Endodermal cell (in vitro differentiated cells): Measurements from ENCODE around the gene TPT1. TPM values are rescaled to one million over a fixed set of nuclear protein-coding genes. Genes with fewer than 3 reads are reported as not detected.

Experiments used
- DNase-seq: peaks from one replicate; pipeline ENCODE4 v3.0.0-alpha.2; 2017
- H3K27ac ChIP-seq: 2 replicates; pipeline ENCODE4 v1.5.1; 2013; ENCODE audit warnings: mild to moderate bottlenecking, low read depth, low read length, moderate library complexity
- H3K27me3 ChIP-seq: 2 replicates; pipeline ENCODE4 v1.6.1; 2013; ENCODE audit warnings: mild to moderate bottlenecking, low read length, moderate library complexity; ENCODE audit not compliant: insufficient read depth, control insufficient read depth, poor library complexity, severe bottlenecking
- H3K36me3 ChIP-seq: 2 replicates; pipeline ENCODE4 v1.7.0; 2013; ENCODE audit warnings: mild to moderate bottlenecking, low read length, moderate library complexity; ENCODE audit not compliant: control insufficient read depth, insufficient read depth
- H3K4me1 ChIP-seq: one replicate; pipeline ENCODE4 v1.7.0; 2013; ENCODE audit warnings: low read length; ENCODE audit not compliant: control insufficient read depth, insufficient read depth
- H3K4me3 ChIP-seq: 2 replicates; pipeline ENCODE4 v1.5.1; 2013; ENCODE audit warnings: mild to moderate bottlenecking, low read length, moderate library complexity
- H3K9ac ChIP-seq: 2 replicates; pipeline ENCODE4 v1.6.1; 2013; ENCODE audit warnings: mild to moderate bottlenecking, low read length, moderate library complexity; ENCODE audit not compliant: poor library complexity, severe bottlenecking; ENCODE audit errors: extremely low read depth
- H3K9me3 ChIP-seq: 2 replicates; pipeline ENCODE4 v1.6.1; 2013; ENCODE audit warnings: mild to moderate bottlenecking, low read length, moderate library complexity; ENCODE audit not compliant: control insufficient read depth
- H3K27ac Mint-ChIP-seq: 2 replicates; pipeline ENCODE4 v1.8.0; 2020; ENCODE audit warnings: mixed read lengths
- H3K27me3 Mint-ChIP-seq: 2 replicates; pipeline ENCODE4 v1.8.0; 2021; ENCODE audit warnings: mild to moderate bottlenecking, mixed read lengths; ENCODE audit not compliant: insufficient read depth
- H3K36me3 Mint-ChIP-seq: 2 replicates; pipeline ENCODE4 v1.8.0; 2020; ENCODE audit warnings: low read depth, mixed read lengths
- H3K4me1 Mint-ChIP-seq: 2 replicates; pipeline ENCODE4 v1.8.0; 2020; ENCODE audit warnings: mixed read lengths
- H3K4me3 Mint-ChIP-seq: 2 replicates; pipeline ENCODE4 v1.8.0; 2020; ENCODE audit warnings: mild to moderate bottlenecking, moderate library complexity, mixed read lengths
- H3K9me3 Mint-ChIP-seq: 2 replicates; pipeline ENCODE4 v1.8.0; 2020; ENCODE audit warnings: mild to moderate bottlenecking, mixed read lengths
- CTCF ChIP-seq: fragments of 200-600 bp; sonication (generic); conservative IDR thresholded peaks from 2 replicates; pipeline ENCODE4 v1.5.0; 2021; ENCODE audit warnings: antibody characterized with exemption, mild to moderate bottlenecking
- WGBS, 2 experiments: methylation state at CpG; one replicate each; pipeline versions ENCODE4 v1.1.5 to v1.1.7; 2013; ENCODE audit warnings: missing lambda C conversion rate in 2 of 2, mixed read lengths in 1 of 2; ENCODE audit not compliant: insufficient coverage in 1 of 2, insufficient read length in 1 of 2; 5-methylcytosine and 5-hydroxymethylcytosine counted together
- total RNA-seq, 2 donors: library from RNA; stranded (reverse); fragmentation: NEBNext Ultra II Directional in 1 of 2; extraction: Animal tissue kit (Norgen Biotek cat#: 25700) in 1 of 2; gene quantifications; 2 replicates in 1 of 2; 3 replicates in 1 of 2; pipeline ENCODE4 v1.2.1, GENCODE V29; 2021

The TPT1 gene
- total RNA-seq, 2 donors from 2014 or later, result 2,192 to 2,586 TPM

DNA sequence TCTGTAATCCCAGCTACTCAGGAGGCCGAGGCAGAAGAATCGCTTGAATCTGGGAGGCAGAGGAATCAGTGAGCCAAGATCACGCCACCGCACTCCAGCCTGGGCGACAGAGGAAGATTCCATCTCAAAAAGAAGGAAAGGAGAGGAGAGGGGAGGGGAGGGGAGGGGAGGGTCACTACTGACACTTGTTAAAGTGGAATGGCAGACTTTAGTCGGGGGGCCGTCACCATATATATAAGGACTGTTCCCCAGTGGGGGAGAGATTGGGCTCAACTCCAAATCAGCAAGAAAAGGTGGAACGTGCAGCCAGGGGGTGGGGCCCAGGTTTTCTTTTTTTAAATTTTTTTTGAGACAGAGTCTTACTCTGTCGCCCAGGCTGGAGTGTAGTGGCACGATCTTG is 26.2 kb downstream of the TPT1 start:
- WGBS, 2 experiments, result 90 to 97% methylated on average over 6 to 9 of the region's 10 CpGs
- H3K9me3 ChIP-seq, result no peaks in the 10 kb centered on the region
- peaks cover 7% of the 10 kb centered on the region for H3K4me1 Mint-ChIP-seq
- DNase-seq, result no peak
- H3K27me3 Mint-ChIP-seq, result peaks cover 8% of the 10 kb centered on the region
- no peak for TF ChIP-seq CTCF
- no peaks in the 10 kb centered on the region for H3K36me3 Mint-ChIP-seq
- H3K4me3 Mint-ChIP-seq, result no peak overlapping the region
- H3K4me3 ChIP-seq, result no peak overlapping the region
- H3K4me1 ChIP-seq, result no peaks in the 10 kb centered on the region
- peaks cover 6% of the 10 kb centered on the region for H3K27me3 ChIP-seq
- H3K27ac ChIP-seq, result no peak overlapping the region
- H3K9me3 Mint-ChIP-seq, result no peaks in the 10 kb centered on the region
- H3K9ac ChIP-seq, result no peak overlapping the region
- no peak overlapping the region for H3K27ac Mint-ChIP-seq
- H3K36me3 ChIP-seq, result no peaks in the 10 kb centered on the region

- H3K27ac ChIP-seq, result no peak overlapping the region
- no peak overlapping the region for H3K9ac ChIP-seq
- Mint-ChIP-seq H3K27me3 (peaks cover 8% of the 10 kb centered on the region), H3K9me3 (no peaks in the 10 kb centered on the region), H3K4me1 (peaks cover 11% of the 10 kb centered on the region), H3K4me3 (peak overlapping the region; percentile 71), H3K27ac (no peak overlapping the region), H3K36me3 (no peaks in the 10 kb centered on the region)
- H3K36me3 ChIP-seq, result no peaks in the 10 kb centered on the region
- no peak for DNase-seq
- TF ChIP-seq CTCF, result no peak
- no peak overlapping the region for H3K4me3 ChIP-seq
- WGBS, 2 experiments, result 40 to 54% methylated on average over 13 to 15 of the region's 15 CpGs
- peaks cover 6% of the 10 kb centered on the region for H3K27me3 ChIP-seq
- H3K9me3 ChIP-seq, result no peaks in the 10 kb centered on the region
- H3K4me1 ChIP-seq, result no peaks in the 10 kb centered on the region
Observed at GRCh38 chr13:45310341-45311131, 30.4 kb downstream of the TPT1 start.

GRCh38 chr13:45306966-45307365 is 34.0 kb downstream of the TPT1 start:
- no peak overlapping the region for H3K4me3 Mint-ChIP-seq
- no peaks in the 10 kb centered on the region for H3K9me3 ChIP-seq
- H3K4me1 Mint-ChIP-seq, result peaks cover 21% of the 10 kb centered on the region
- H3K27ac ChIP-seq, result no peak overlapping the region
- no peaks in the 10 kb centered on the region for H3K36me3 ChIP-seq
- no peak overlapping the region for H3K4me3 ChIP-seq
- H3K27me3 Mint-ChIP-seq, result peaks cover 8% of the 10 kb centered on the region
- H3K36me3 Mint-ChIP-seq, result no peaks in the 10 kb centered on the region
- peaks cover 6% of the 10 kb centered on the region for H3K27me3 ChIP-seq
- no peaks in the 10 kb centered on the region for H3K9me3 Mint-ChIP-seq
- TF ChIP-seq CTCF, result no peak
- H3K9ac ChIP-seq, result no peak overlapping the region
- no peak for DNase-seq
- H3K27ac Mint-ChIP-seq, result no peak overlapping the region
- no peaks in the 10 kb centered on the region for H3K4me1 ChIP-seq
